MCF 10A (cell line): ENCODE results near the gene AOX1. TPM values are rescaled to one million over a fixed set of nuclear protein-coding genes. Genes with fewer than 3 reads are reported as not detected.

Source experiments
- BruUV-seq: library from RNA; stranded (reverse); fragments of 400-500 nt; replicated peaks from 2 replicates; lab custom pipeline; 2021; lab: Mats Ljungman, UMichigan
- CTCF ChIA-PET: fragments of 300-600 bp; sonication (Branson Sonifier 250); formaldehyde crosslinking; extraction: SDS; loops from one replicate; lab custom pipeline; 2021; ENCODE audit warnings: antibody characterized with exemption, inconsistent platforms; lab: Yijun Ruan, JAX
- POLR2A ChIA-PET: fragments of 300-600, 350-650 bp; sonication (Branson Sonifier 250); formaldehyde crosslinking; extraction: SDS; loops from one replicate; lab custom pipeline; 2020; ENCODE audit warnings: antibody characterized with exemption, inconsistent platforms; lab: Yijun Ruan, JAX
- DNase-seq: peaks from one replicate; pipeline ENCODE4 v3.0.0-alpha.2; 2018; ENCODE audit not compliant: unreplicated experiment
- H3K27ac Mint-ChIP-seq: one replicate; pipeline ENCODE4 v1.8.0; 2022; ENCODE audit warnings: mild to moderate bottlenecking, low read depth, mixed read lengths; ENCODE audit not compliant: unreplicated experiment
- H3K27me3 Mint-ChIP-seq: one replicate; pipeline ENCODE4 v1.8.0; 2022; ENCODE audit warnings: mixed read lengths; ENCODE audit not compliant: insufficient read depth, unreplicated experiment
- H3K36me3 Mint-ChIP-seq: one replicate; pipeline ENCODE4 v1.8.0; 2022; ENCODE audit warnings: mild to moderate bottlenecking, moderate library complexity, mixed read lengths; ENCODE audit not compliant: insufficient read depth, unreplicated experiment
- H3K4me1 Mint-ChIP-seq: one replicate; pipeline ENCODE4 v1.8.0; 2022; ENCODE audit warnings: mixed read lengths; ENCODE audit not compliant: insufficient read depth, unreplicated experiment
- H3K4me3 Mint-ChIP-seq: one replicate; pipeline ENCODE4 v1.8.0; 2022; ENCODE audit warnings: mild to moderate bottlenecking, moderate library complexity, mixed read lengths; ENCODE audit not compliant: unreplicated experiment
- H3K9me3 Mint-ChIP-seq: one replicate; pipeline ENCODE4 v1.8.0; 2022; ENCODE audit warnings: mixed read lengths; ENCODE audit not compliant: unreplicated experiment
- CTCF ChIP-seq: fragments of 200-600 bp; IDR thresholded peaks from one replicate; pipeline ENCODE4 v1.8.0; 2022; ENCODE audit warnings: antibody characterized with exemption, mild to moderate bottlenecking; ENCODE audit not compliant: unreplicated experiment
- intact Hi-C: fragments of 100-400 bp; cut with micrococcal nuclease; formaldehyde crosslinking; loops from 2 replicates; pipeline ENCODE4 v1.14.1; 2022
- total RNA-seq: library from RNA; stranded (reverse); gene quantifications from 2 replicates; pipeline ENCODE4 v1.2.3, GENCODE V29; 2022

Gene AOX1
- total RNA-seq, 1 experiment from 2014 or later: 54.0 TPM

DNA sequence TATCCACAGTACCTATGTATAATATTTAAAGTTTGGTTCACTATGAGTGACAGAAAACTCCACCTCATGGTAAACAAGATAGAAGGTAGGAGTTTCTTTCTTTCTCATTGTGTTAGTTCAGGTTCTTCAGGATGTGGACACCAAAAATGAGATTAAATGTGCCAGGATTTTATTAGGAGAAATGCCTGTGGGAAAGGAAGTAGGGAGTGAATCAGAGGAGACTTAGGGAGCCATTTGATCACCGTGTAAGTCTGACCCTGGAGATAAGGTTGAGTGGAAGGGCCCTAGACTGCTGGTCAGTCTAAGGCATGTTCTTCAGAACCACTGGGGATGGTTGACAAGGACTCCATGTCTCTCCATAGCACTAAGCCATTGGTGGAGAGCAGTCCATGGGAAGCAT is 8.1 kb downstream of the AOX1 start:
- ChIA-PET CTCF (no interaction called here), POLR2A (no interaction called here)
- intact Hi-C loops: no loop called here
- Mint-ChIP-seq H3K9me3 (peaks cover 15% of the 10 kb centered on the region), H3K36me3 (no peaks in the 10 kb centered on the region), H3K4me3 (no peak overlapping the region), H3K27ac (no peak overlapping the region), H3K27me3 (no peaks in the 10 kb centered on the region), H3K4me1 (peaks cover 17% of the 10 kb centered on the region)
- TF ChIP-seq CTCF: no peak
- BruUV-seq: no TSS peak
- no peak for DNase-seq

DNA sequence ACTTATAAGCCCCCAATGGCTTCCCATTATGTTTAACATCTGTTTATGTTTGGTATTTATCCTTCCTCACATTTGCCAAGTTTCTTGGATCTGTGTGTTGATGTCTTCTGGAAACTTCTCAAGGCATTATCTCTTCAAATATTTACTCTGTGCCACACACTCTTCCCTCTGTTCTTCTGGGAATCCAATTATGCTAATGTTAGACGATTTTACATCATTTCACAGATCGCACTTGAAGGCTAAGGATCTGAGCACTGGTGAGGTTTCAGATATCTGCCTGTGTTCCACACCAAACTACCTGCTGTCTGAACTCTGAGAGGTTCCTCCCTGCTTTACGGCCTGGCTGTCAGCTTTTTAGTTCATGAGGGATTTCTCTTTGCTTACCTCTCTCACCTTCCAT is 10.1 kb downstream of the AOX1 start:
- H3K4me1 Mint-ChIP-seq: peaks cover 6% of the 10 kb centered on the region
- intact Hi-C loops: no loop called here
- CTCF ChIA-PET: no interaction called here
- peaks cover 15% of the 10 kb centered on the region for H3K9me3 Mint-ChIP-seq
- POLR2A ChIA-PET: no interaction called here
- H3K27me3 Mint-ChIP-seq: no peaks in the 10 kb centered on the region
- H3K36me3 Mint-ChIP-seq: no peaks in the 10 kb centered on the region
- no peak overlapping the region for H3K4me3 Mint-ChIP-seq
- no peak for DNase-seq
- BruUV-seq: no TSS peak
- no peak overlapping the region for H3K27ac Mint-ChIP-seq
- TF ChIP-seq CTCF: no peak

DNA sequence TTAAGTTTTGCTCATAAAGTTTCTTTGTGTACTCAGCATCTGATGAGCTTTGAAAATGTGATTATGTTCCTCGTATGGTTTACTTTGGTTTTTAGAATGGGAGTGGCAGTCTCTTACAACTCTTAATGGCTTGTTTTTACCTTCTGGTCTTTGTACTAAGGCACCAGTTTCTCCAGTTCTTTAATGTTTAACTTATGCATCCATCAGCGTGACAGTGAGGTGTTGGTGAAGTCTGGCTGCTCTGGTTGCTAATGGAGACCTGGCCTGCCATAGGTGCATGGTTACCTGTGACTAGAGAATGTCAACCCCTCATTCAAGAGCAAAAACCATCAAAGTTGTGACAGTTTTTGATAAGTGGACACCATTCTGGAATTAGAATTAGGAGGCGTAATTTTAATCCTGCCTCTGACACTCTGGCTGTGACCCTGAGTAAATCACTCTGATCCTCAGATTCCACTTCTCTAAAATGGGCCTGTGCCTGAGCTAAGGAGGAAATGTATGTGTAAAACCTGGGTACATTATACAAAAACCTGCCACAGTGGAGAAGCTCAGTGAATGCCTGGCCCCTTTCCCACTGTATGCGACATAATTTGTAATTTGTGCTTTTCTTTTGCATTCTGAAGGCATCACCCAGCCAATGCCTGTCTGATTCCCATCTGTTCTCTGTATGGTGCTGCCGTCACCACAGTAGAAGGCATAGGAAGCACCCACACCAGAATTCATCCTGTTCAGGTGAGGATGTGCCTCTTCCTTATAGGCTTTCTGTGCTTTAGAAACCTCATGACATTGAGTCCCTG is 11.2 kb downstream of the AOX1 start:
- no peaks in the 10 kb centered on the region for H3K36me3 Mint-ChIP-seq
- no TSS peak for BruUV-seq
- DNase-seq: no peak
- peaks cover 6% of the 10 kb centered on the region for H3K4me1 Mint-ChIP-seq
- no peak for TF ChIP-seq CTCF
- ChIA-PET CTCF (no interaction called here), POLR2A (no interaction called here)
- intact Hi-C loops: no loop called here
- no peaks in the 10 kb centered on the region for H3K27me3 Mint-ChIP-seq
- peaks cover 15% of the 10 kb centered on the region for H3K9me3 Mint-ChIP-seq
- H3K4me3 Mint-ChIP-seq: no peak overlapping the region
- no peak overlapping the region for H3K27ac Mint-ChIP-seq

DNA sequence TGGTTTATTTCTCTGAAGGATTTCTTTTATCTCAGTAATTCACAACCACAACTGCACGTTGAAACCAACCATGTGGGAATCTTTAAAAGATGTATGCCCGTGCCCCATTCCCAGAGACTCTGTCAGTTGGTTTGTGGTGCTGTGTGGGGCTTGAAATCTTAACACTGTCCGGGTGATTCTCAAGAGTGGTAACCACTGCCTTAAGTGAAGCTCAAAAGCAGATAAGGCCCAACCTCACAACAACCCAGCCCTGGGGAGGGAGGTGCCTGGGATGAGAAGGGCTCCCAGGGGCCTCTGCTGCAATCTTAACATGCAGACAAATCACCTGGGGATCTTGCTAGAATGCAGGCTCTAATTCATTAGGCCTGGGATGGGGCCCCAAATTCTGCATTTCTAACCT is 13.4 kb downstream of the AOX1 start:
- TF ChIP-seq CTCF: no peak
- ChIA-PET POLR2A (no interaction called here), CTCF (no interaction called here)

More for the DNA sequence above, 13.4 kb downstream of the AOX1 start:
- no peak for DNase-seq
- BruUV-seq: no TSS peak
- H3K27me3 Mint-ChIP-seq: no peaks in the 10 kb centered on the region
- H3K4me1 Mint-ChIP-seq: peaks cover 15% of the 10 kb centered on the region
- H3K4me3 Mint-ChIP-seq: no peak overlapping the region
- H3K9me3 Mint-ChIP-seq: peaks cover 15% of the 10 kb centered on the region
- no peak overlapping the region for H3K27ac Mint-ChIP-seq
- no peaks in the 10 kb centered on the region for H3K36me3 Mint-ChIP-seq
- intact Hi-C loops: no loop called here
